Measurements from ENCODE around the gene DHX8. TPM values are rescaled to one million over a fixed set of nuclear protein-coding genes. Genes with fewer than 3 reads are reported as not detected.

Gene DHX8
- total RNA-seq, 4 donors from 2014 or later, result 31.4 to 864 (median 78.8) TPM

GRCh38 chr17:43543771-43544575, 60.2 kb downstream of the DHX8 start:
- WGBS, 2 donors, result 31 to 43% methylated on average over 7 of the region's 7 CpGs
- TF ChIP-seq CTCF (IDR thresholded peaks at IDR 0.05) (no peak), POLR2A (IDR thresholded peaks at IDR 0.05) (no peak)
- Histone ChIP-seq H3K4me3 (replicated peaks in 1 of 3) (no peak overlapping the region), H3K27me3 (no peaks in the 10 kb centered on the region), H3K27ac (no peak overlapping the region), H3K4me1 (peaks cover 14 to 25% of the 10 kb centered on the region in 2 donors), H3K36me3 (no peaks in the 10 kb centered on the region), H3K9me3 (no peaks in the 10 kb centered on the region)
- intact Hi-C loops (cut with DNase I), result no loop called here
- peak in 1 of 2 donors; percentile 28 for DNase-seq

GRCh38 chr17:43545383-43545632, 61.5 kb downstream of the DHX8 start:
- Histone ChIP-seq H3K27me3 (no peaks in the 10 kb centered on the region), H3K4me3 (replicated peaks in 1 of 3) (peak overlapping the region; percentile 24 to 56 (median 32)), H3K4me1 (peaks cover 14 to 25% of the 10 kb centered on the region in 2 donors), H3K9me3 (no peaks in the 10 kb centered on the region), H3K27ac (peak overlapping the region in 1 of 3 donors; percentile 22), H3K36me3 (no peaks in the 10 kb centered on the region)
- peak; percentile 31 to 33 for DNase-seq
- intact Hi-C loops (cut with DNase I), result no loop called here
- no peak for TF ChIP-seq POLR2A (IDR thresholded peaks at IDR 0.05)
- TF ChIP-seq CTCF (IDR thresholded peaks at IDR 0.05), result no peak
- WGBS, 2 donors, result no CpG with 5 or more reads among the region's 21 CpGs

GRCh38 chr17:43546319-43547188, 62.8 kb downstream of the DHX8 start, which contains the start of gene ETV4:
Gene ETV4, minus strand, starts transcription at chr17:43546340. Its CDS starts 723 bp downstream, at chr17:43545617.
- no peaks in the 10 kb centered on the region for H3K36me3 ChIP-seq
- 0 to 1% methylated on average over 38 to 45 of the region's 46 CpGs for WGBS, 2 donors
- H3K9me3 ChIP-seq, result no peaks in the 10 kb centered on the region
- peak; percentile 89 to 94 for DNase-seq
- H3K4me1 ChIP-seq, result peaks cover 14 to 25% of the 10 kb centered on the region in 2 donors
- peak within 1 kb of the TSS in 1 of 3 donors; percentile 22 for H3K27ac ChIP-seq
- H3K27me3 ChIP-seq, result no peaks in the 10 kb centered on the region
- intact Hi-C loops (cut with DNase I), result no loop called here
- peak within 1 kb of the TSS; percentile 24 to 56 (median 32) for H3K4me3 ChIP-seq (replicated peaks in 1 of 3)
- TF ChIP-seq POLR2A (IDR thresholded peaks at IDR 0.05) (no peak), CTCF (IDR thresholded peaks at IDR 0.05) (no peak)

GRCh38 chr17:43547189-43547550, 63.4 kb downstream of the DHX8 start:
- no peaks in the 10 kb centered on the region for H3K27me3 ChIP-seq
- WGBS, 2 donors, result 78 to 79% methylated on average over 2 of the region's 2 CpGs
- intact Hi-C loops (cut with DNase I), result no loop called here

More at GRCh38 chr17:43547189-43547550, 63.4 kb downstream of the DHX8 start:
- Histone ChIP-seq H3K9me3 (no peaks in the 10 kb centered on the region), H3K36me3 (no peaks in the 10 kb centered on the region), H3K4me1 (peaks cover 14 to 25% of the 10 kb centered on the region in 2 donors), H3K4me3 (replicated peaks in 1 of 3) (no peak overlapping the region), H3K27ac (no peak overlapping the region)
- DNase-seq, result no peak
- TF ChIP-seq CTCF (IDR thresholded peaks at IDR 0.05) (no peak), POLR2A (IDR thresholded peaks at IDR 0.05) (no peak)

Data from thyroid gland (tissue), 4 donors.